GM19455 (cell line): ENCODE data around the gene TBL1Y.
"Not testable (repeated sequence)": the region's sequence is repeated elsewhere in the genome, so short reads cannot be mapped to it uniquely, and the experiment has no call there.

ENCODE experiments used
- ATAC-seq: cut with Tn5 transposase; IDR thresholded peaks from one replicate; pipeline ENCODE4 v1.9.1; 2021; ENCODE audit not compliant: unreplicated experiment

The TBL1Y gene

GRCh38 chrY:6972271-6972887, 61.9 kb downstream of the TBL1Y start:
- no peak for ATAC-seq

GRCh38 chrY:6974971-6975370, 64.5 kb downstream of the TBL1Y start:
- no peak for ATAC-seq

GRCh38 chrY:6977783-6978182, 67.3 kb downstream of the TBL1Y start:
- ATAC-seq, result no peak

- no peak for ATAC-seq
These were observed 72.7 kb downstream of the TBL1Y start for GRCh38 chrY:6983221-6983620.

- no peak for ATAC-seq
These were observed 77.3 kb downstream of the TBL1Y start for GRCh38 chrY:6987811-6988210.

- no peak for ATAC-seq
These were observed 79.6 kb downstream of the TBL1Y start for GRCh38 chrY:6989886-6990620.

GRCh38 chrY:6992041-6992440, 81.5 kb downstream of the TBL1Y start:
- no peak for ATAC-seq

- ATAC-seq, result no peak
These were observed 85.5 kb downstream of the TBL1Y start for GRCh38 chrY:6995987-6996386.

- ATAC-seq, result no peak
These were observed 87.1 kb downstream of the TBL1Y start for GRCh38 chrY:6997503-6998066.

- ATAC-seq, result no peak
These were observed 89.4 kb downstream of the TBL1Y start for GRCh38 chrY:6999905-7000304.

- no peak for ATAC-seq
These were observed 92.1 kb downstream of the TBL1Y start for GRCh38 chrY:7002581-7002980.

- no peak for ATAC-seq
These were observed 97.4 kb downstream of the TBL1Y start for GRCh38 chrY:7007911-7008310.

GRCh38 chrY:7008578-7009355, 98.3 kb downstream of the TBL1Y start:
- ATAC-seq, result no peak

GRCh38 chrY:7013051-7013450, 102.6 kb downstream of the TBL1Y start:
- no peak for ATAC-seq

- no peak for ATAC-seq
These were observed 106.0 kb downstream of the TBL1Y start for GRCh38 chrY:7016521-7016920.

GRCh38 chrY:7017244-7018080, 107.0 kb downstream of the TBL1Y start:
- no peak for ATAC-seq

- ATAC-seq, result no peak
These were observed 128.5 kb downstream of the TBL1Y start for GRCh38 chrY:7039037-7039436.

- ATAC-seq, result no peak
These were observed 130.2 kb downstream of the TBL1Y start for GRCh38 chrY:7040662-7041061.

GRCh38 chrY:7041983-7042382, 131.5 kb downstream of the TBL1Y start:
- ATAC-seq, result no peak

GRCh38 chrY:7052461-7052860, 142.0 kb downstream of the TBL1Y start:
- not testable (repeated sequence) for ATAC-seq

GRCh38 chrY:7056886-7057285, 146.4 kb downstream of the TBL1Y start:
- ATAC-seq, result no peak
